PFSK-1 (cell line): Measurements from ENCODE around the gene GSTO2.

Experiments
- POLR2AphosphoS5 ChIP-seq: IDR thresholded peaks from 2 replicates; pipeline ENCODE4 v1.6.1; 2012; ENCODE audit warnings: low read depth, mild to moderate bottlenecking, control low read depth, low read length, moderate library complexity
- REST ChIP-seq, 2 experiments: IDR thresholded peaks; 2 replicates each; pipeline versions ENCODE4 v1.6.1 to v1.8.0; 2011 to 2012; ENCODE audit warnings: low read depth in 2 of 2, low read length in 2 of 2, control low read depth in 1 of 2, inconsistent platforms in 1 of 2, mild to moderate bottlenecking in 1 of 2, moderate library complexity in 1 of 2; ENCODE audit not compliant: insufficient read depth in 1 of 2
- SIN3A ChIP-seq: IDR thresholded peaks from 2 replicates; pipeline ENCODE4 v1.6.1; 2012; ENCODE audit warnings: mild to moderate bottlenecking, low read length, moderate library complexity, borderline replicate concordance; ENCODE audit not compliant: insufficient read depth
- TAF1 ChIP-seq: IDR thresholded peaks from 2 replicates; pipeline ENCODE4 v1.6.1; 2012; ENCODE audit warnings: low read length, control low read depth, borderline replicate concordance; ENCODE audit not compliant: insufficient read depth

- TF ChIP-seq POLR2AphosphoS5 (no peak), REST (IDR thresholded peaks at IDR 0.05; ENCODE audit: insufficient read depth in 1 of 2, low read depth in 2 of 2, low read length in 2 of 2) (no peak), SIN3A (no peak), TAF1 (no peak)
Observed at GRCh38 chr10:104235801-104236200, 33.2 kb upstream of the GSTO2 start.
